GM19438 (cell line): ENCODE data around the gene DLGAP3.
"Not testable (repeated sequence)": the region's sequence is repeated elsewhere in the genome, so short reads cannot be mapped to it uniquely, and the experiment has no call there.

ENCODE experiments used
- ATAC-seq: cut with Tn5 transposase; IDR thresholded peaks from one replicate; pipeline ENCODE4 v1.9.1; 2021; ENCODE audit warnings: low read depth; ENCODE audit not compliant: unreplicated experiment

Gene DLGAP3

DNA sequence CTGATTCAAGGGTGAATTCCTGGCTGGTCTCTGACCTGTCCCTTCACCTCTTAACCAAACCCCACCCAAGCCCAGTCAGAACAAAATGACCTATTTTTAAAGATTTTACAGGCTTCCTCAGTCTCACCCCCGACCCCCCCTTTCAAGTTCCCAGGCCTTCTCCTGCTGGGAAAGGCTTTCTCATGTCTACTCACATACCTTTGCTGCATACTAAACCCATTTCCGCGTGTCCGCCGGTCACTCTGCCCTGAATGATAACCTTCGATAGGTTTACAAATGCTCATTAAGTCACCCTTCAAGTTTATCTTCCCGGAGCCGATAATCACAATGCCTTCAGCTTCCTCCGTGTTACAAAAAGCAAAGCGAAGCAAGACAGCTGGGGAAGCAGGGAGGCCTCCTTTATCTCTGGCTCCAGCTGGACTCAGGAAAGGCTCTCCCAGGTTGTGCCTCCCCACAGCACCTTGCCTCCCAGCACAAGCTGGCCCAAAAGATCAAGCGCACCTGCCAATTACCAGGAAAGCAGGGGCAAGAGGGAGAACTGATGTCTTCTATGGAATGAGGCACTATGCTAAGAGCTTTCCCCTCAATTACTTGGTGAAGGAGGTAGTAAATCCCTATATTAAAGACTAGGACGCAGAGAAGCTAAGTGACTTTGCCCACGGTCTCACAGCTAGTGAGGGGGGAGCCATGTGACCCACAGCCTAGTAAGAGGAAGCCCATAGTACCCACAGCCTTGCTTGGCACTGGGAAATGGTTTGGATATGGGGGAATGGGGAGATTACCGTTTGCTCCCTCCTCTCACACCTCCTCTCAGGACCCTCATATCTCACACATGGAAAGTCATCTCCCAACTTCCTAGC, 85.8 kb downstream of the DLGAP3 start:
- ATAC-seq, result no peak

- no peak for ATAC-seq
These were observed 86.5 kb downstream of the DLGAP3 start for GRCh38 chr1:34842952-34843371.

DNA sequence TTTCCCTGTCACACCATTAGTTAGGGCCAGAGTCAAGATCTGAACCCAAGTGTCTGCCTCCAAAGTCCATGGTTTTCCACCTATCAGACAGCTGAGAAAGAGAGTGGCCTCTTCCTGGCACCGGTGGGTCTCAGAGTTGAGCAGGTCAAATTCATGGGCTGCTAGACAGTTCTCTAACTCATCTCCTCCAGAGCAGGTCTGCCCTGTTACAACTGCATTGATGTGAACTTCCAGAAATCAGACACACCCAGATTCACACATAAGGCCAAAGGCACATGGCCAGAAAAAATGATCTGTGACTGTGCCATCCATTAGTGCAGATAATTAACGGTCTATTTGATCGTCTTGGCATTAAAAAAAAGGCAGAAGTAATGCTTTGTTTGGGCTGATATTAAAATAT, 87.4 kb downstream of the DLGAP3 start:
- no peak for ATAC-seq

GRCh38 chr1:34840426-34840825, 89.0 kb downstream of the DLGAP3 start:
- ATAC-seq, result no peak

- ATAC-seq, result no peak
These were observed 89.7 kb downstream of the DLGAP3 start for GRCh38 chr1:34839526-34840305.

GRCh38 chr1:34833711-34834110, 95.7 kb downstream of the DLGAP3 start:
- no peak for ATAC-seq

DNA sequence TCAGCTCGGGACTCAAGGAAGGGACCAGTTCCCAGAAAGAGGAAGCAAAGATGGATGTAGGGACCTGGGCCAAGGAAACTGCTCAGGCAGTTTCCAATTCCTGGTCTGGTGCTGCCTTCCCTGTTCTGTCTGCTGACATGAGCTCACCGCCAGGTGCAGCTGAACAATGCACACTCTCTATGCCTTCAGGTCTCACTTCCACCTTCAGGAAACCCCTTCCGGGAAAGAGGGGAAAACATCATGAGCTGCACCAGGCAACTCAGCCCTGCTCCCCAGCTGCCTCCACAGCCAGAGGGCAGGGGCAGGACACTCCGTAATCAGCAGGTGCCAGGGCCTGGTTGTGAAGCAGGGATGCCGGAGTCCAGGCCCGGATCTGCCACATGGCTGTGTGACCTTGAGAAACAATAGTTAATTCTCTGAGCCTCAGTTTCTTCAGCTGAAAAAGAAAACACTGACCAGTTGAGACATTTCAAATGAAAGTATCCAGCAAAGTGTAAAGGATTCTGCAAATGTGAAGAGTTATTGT, 97.7 kb downstream of the DLGAP3 start:
- ATAC-seq, result no peak

GRCh38 chr1:34829250-34829649, 100.2 kb downstream of the DLGAP3 start:
- ATAC-seq, result no peak

DNA sequence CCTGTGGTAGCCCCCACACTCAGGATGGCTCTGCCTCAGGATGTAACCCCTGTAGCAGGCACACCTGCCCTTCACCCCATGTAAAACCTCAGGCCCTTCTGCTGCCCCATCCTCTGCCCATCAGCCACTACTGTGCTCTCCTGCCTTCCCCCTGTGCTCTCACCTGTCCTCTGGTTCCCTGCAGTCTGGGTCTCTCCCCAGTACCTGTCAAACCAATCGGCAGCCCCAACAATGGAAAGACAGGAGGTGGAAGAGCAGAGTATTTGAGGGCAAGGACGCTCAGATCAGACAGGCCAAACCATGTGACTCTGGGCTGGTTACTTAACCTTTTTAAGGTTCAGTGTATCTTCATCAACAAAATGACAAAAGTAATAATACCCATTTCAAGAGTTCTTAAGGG, 100.8 kb downstream of the DLGAP3 start:
- no peak for ATAC-seq

- no peak for ATAC-seq
These were observed 102.0 kb downstream of the DLGAP3 start for GRCh38 chr1:34827341-34827941.

DNA sequence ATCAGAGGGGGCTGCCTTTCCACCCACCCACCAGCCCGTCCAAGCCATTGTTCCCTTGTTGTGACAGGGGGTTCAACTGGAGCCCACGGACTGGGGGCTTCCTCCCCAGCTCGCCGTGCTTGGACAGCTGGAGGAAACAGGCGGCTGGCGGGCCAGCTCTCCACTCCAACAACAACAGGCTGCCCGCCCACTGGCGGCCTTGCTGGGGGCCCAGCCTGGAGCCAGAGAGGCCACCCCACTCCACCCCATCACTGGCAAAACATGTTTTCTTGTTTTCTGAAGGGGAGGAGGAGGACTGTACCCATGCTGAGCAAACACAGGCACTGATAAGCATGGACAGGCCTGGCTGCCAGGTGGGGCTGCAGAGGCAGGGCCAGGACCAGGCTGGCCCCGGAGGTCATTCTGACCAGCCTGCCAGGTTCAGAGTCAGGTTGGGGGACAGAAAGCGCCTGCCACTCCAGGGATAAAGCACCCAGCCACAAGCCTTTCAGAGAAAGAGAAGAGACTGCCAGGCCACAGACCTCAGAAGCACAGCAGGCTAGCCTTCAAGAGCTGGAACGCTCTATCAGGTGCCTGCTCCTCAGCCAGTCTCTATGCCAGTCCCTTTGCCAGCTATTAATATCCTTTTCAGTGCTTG, 103.9 kb downstream of the DLGAP3 start:
- ATAC-seq, result no peak

DNA sequence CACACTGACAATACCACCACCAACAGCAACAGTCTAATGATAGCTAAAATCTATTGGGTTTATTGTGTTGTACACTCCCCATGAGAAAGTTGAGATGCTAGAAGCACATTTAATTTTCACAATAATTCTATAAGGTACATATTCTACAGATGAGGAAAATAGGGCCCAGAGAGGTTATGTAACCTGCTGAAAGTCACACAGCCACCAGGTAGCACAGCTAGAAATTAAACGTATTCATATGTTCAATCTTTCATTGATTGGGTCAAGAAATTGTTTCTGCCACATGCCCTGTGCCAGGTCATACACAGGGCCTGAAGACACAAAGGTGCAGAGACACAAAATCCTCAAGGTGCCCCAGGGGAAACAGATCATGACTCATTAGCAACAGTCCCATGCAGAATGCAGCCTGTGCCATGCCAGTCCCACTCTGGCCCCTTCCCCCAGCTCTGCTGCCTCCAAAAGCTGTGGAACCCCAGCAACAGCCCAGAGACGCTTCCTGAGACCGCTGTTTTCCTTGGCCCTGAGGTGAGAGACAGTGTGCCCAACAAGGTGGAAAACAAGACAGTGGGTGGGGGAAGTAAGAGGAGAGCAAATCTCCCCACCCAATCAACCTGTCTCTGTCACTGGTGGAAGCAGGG, 104.5 kb downstream of the DLGAP3 start:
- ATAC-seq, result no peak

DNA sequence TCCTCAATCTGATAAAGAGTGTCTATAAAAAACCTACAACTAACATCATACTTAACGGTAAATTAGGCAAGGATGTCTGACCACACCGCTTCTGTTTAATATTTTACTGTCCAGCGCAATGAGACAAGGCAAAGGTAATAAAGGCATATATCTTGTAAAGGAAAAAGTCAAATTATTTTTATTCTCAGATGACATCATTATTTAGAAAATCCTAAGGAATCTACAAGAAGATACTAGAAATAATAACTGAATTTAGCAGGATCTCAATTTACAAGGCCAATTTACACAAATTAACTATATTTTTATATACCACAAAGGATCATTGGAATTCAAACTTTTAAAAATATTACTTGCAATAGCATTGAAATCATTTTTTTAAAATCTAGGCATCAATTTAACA, 107.2 kb downstream of the DLGAP3 start:
- no peak for ATAC-seq

GRCh38 chr1:34818862-34819261, 110.6 kb downstream of the DLGAP3 start:
- not testable (repeated sequence) for ATAC-seq

- ATAC-seq, result no peak
These were observed 112.7 kb downstream of the DLGAP3 start for GRCh38 chr1:34816778-34817177.

- ATAC-seq, result no peak
These were observed 113.1 kb downstream of the DLGAP3 start for GRCh38 chr1:34816332-34816731.
